Osteocyte (in vitro differentiated cells): ENCODE data around the gene EPS15. TPM values are rescaled to one million over a fixed set of nuclear protein-coding genes. Genes with fewer than 3 reads are reported as not detected.

Source experiments
- DNase-seq: peaks from one replicate; pipeline ENCODE4 v3.0.0; 2021; ENCODE audit warnings: mixed read lengths; ENCODE audit not compliant: unreplicated experiment; ENCODE audit errors: extremely low spot score
- H3K27ac Mint-ChIP-seq: one replicate; pipeline ENCODE4 v1.8.0; 2021; ENCODE audit warnings: mild to moderate bottlenecking, mixed read lengths; ENCODE audit not compliant: unreplicated experiment
- H3K27me3 Mint-ChIP-seq: one replicate; pipeline ENCODE4 v1.8.0; 2021; ENCODE audit warnings: mixed read lengths; ENCODE audit not compliant: unreplicated experiment
- H3K36me3 Mint-ChIP-seq: one replicate; pipeline ENCODE4 v1.8.0; 2021; ENCODE audit warnings: mixed read lengths; ENCODE audit not compliant: unreplicated experiment
- H3K4me1 Mint-ChIP-seq: one replicate; pipeline ENCODE4 v1.8.0; 2021; ENCODE audit warnings: mixed read lengths; ENCODE audit not compliant: unreplicated experiment
- H3K4me3 Mint-ChIP-seq: one replicate; pipeline ENCODE4 v1.8.0; 2021; ENCODE audit warnings: mild to moderate bottlenecking, moderate library complexity, mixed read lengths; ENCODE audit not compliant: unreplicated experiment
- H3K9me3 Mint-ChIP-seq: one replicate; pipeline ENCODE4 v1.8.0; 2021; ENCODE audit warnings: mixed read lengths; ENCODE audit not compliant: unreplicated experiment
- total RNA-seq: library from RNA; stranded (reverse); gene quantifications from 2 replicates; pipeline ENCODE4 v1.2.1, GENCODE V29; 2021
- TF ChIP-seq, protein P1 (sequence below): fragments of 200-600 bp; sonication (generic); IDR thresholded peaks from 2 replicates; pipeline ENCODE4 v1.5.0; 2021; ENCODE audit warnings: antibody characterized with exemption, mild to moderate bottlenecking, moderate library complexity

The EPS15 gene
- total RNA-seq, 1 donor from 2014 or later, result 62.4 TPM

GRCh38 chr1:51345300-51345687 lies 173.8 kb downstream of the EPS15 start:
- DNase-seq, result no peak
- Mint-ChIP-seq H3K27ac (no peak overlapping the region), H3K36me3 (no peaks in the 10 kb centered on the region), H3K27me3 (peaks cover 7% of the 10 kb centered on the region), H3K9me3 (no peaks in the 10 kb centered on the region), H3K4me1 (peaks cover 2% of the 10 kb centered on the region), H3K4me3 (no peak overlapping the region)
- TF ChIP-seq, protein P1, sequence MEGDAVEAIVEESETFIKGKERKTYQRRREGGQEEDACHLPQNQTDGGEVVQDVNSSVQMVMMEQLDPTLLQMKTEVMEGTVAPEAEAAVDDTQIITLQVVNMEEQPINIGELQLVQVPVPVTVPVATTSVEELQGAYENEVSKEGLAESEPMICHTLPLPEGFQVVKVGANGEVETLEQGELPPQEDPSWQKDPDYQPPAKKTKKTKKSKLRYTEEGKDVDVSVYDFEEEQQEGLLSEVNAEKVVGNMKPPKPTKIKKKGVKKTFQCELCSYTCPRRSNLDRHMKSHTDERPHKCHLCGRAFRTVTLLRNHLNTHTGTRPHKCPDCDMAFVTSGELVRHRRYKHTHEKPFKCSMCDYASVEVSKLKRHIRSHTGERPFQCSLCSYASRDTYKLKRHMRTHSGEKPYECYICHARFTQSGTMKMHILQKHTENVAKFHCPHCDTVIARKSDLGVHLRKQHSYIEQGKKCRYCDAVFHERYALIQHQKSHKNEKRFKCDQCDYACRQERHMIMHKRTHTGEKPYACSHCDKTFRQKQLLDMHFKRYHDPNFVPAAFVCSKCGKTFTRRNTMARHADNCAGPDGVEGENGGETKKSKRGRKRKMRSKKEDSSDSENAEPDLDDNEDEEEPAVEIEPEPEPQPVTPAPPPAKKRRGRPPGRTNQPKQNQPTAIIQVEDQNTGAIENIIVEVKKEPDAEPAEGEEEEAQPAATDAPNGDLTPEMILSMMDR, result no peak

- peak; percentile 84 for DNase-seq
- Mint-ChIP-seq H3K9me3 (no peaks in the 10 kb centered on the region), H3K4me1 (peaks cover 2% of the 10 kb centered on the region), H3K27ac (no peak overlapping the region), H3K27me3 (peaks cover 7% of the 10 kb centered on the region), H3K4me3 (no peak overlapping the region), H3K36me3 (no peaks in the 10 kb centered on the region)
- TF ChIP-seq, protein P1, result no peak
These were observed 174.3 kb downstream of the EPS15 start for GRCh38 chr1:51344602-51345299.

DNA sequence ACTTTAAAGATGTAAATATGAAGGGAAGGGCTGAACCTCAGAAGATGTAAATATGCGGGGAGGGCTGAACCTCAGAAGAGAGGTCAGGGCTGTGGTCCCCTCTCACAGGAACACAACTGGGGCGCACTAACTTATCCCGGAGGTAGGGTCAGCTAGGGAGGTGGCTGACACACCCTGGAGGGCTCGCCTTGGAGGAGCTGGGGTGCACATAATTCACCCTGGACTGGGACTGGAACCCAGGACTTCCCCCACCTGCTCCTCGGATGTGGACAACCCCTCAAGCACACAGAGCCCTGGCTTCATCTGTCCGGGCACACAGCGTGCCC lies 174.8 kb downstream of the EPS15 start:
- H3K9me3 Mint-ChIP-seq, result no peaks in the 10 kb centered on the region
- H3K27ac Mint-ChIP-seq, result no peak overlapping the region
- TF ChIP-seq, protein P1, result no peak
- H3K36me3 Mint-ChIP-seq, result no peaks in the 10 kb centered on the region
- DNase-seq, result peak; percentile 49
- no peak overlapping the region for H3K4me3 Mint-ChIP-seq
- peaks cover 7% of the 10 kb centered on the region for H3K27me3 Mint-ChIP-seq
- peaks cover 2% of the 10 kb centered on the region for H3K4me1 Mint-ChIP-seq

- no peak for DNase-seq
- Mint-ChIP-seq H3K9me3 (no peaks in the 10 kb centered on the region), H3K27ac (no peak overlapping the region), H3K4me1 (peaks cover 2% of the 10 kb centered on the region), H3K36me3 (no peaks in the 10 kb centered on the region), H3K4me3 (no peak overlapping the region), H3K27me3 (peaks cover 7% of the 10 kb centered on the region)
- TF ChIP-seq, protein P1, result no peak
These were observed 175.4 kb downstream of the EPS15 start for GRCh38 chr1:51343624-51344023.

DNA sequence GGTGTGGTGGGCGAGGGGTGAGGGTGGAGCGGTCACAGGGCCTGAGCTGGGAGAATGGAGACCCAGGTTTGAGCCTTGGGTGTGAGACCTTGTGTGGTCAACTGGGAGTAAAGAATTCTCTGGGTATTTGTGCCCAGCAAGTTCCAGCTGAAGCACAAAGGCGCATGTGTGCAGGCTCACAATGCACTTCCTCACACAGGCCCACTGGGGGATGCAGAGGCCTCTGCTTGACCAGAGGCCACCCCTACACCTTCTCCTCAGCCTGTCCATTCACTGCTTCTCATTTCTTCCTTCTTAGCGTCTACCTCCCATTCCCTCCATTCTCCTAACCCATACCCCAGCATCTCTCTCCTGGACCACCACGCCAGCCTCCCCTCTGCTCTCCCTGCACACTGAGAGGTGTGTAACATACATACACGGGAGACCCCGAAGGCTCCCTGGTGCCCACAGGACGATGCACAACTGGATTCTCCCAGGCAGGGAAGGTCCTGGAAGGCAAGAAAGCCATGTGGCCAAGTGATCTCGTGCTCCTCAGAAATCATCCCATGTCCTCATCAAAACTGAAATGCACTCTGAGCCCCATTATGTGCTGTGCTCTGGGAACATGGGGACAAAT lies 176.4 kb downstream of the EPS15 start:
- no peak overlapping the region for H3K4me3 Mint-ChIP-seq
- H3K4me1 Mint-ChIP-seq, result peaks cover 2% of the 10 kb centered on the region
- H3K27ac Mint-ChIP-seq, result no peak overlapping the region
- TF ChIP-seq, protein P1, result no peak
- H3K9me3 Mint-ChIP-seq, result no peaks in the 10 kb centered on the region
- H3K27me3 Mint-ChIP-seq, result peaks cover 7% of the 10 kb centered on the region
- DNase-seq, result peak; percentile 63
- H3K36me3 Mint-ChIP-seq, result no peaks in the 10 kb centered on the region
